Caki2 (cell line): ENCODE data around the gene CREBRF. TPM values are rescaled to one million over a fixed set of nuclear protein-coding genes. Genes with fewer than 3 reads are reported as not detected.
"Not testable (repeated sequence)": the region's sequence is repeated elsewhere in the genome, so short reads cannot be mapped to it uniquely, and the experiment has no call there.

Source experiments
- DNase-seq: peaks from one replicate; pipeline ENCODE4 v3.0.0-alpha.2; 2015; ENCODE audit warnings: low read depth
- in situ Hi-C: cut with HindIII; loops from 2 replicates; pipeline ENCODE4 v1.10.0; 2016; ENCODE audit warnings: low sequenced_read_pairs, low pct_unique_long_range_greater_than_20kb, mixed read lengths
- total RNA-seq: library from RNA; depleted of rRNA; stranded (reverse); fragments of >200 nt; shearing (Covaris generic); gene quantifications from 2 replicates; pipeline ENCODE4 v1.2.3, GENCODE V29; 2014; ENCODE audit warnings: low replicate concordance

The CREBRF gene
- total RNA-seq, 1 experiment from 2014 or later, result 22.1 TPM

- in situ Hi-C loops, result no loop called here
These were observed 23.4 kb upstream of the CREBRF start for GRCh38 chr5:173032730-173033129.

DNA sequence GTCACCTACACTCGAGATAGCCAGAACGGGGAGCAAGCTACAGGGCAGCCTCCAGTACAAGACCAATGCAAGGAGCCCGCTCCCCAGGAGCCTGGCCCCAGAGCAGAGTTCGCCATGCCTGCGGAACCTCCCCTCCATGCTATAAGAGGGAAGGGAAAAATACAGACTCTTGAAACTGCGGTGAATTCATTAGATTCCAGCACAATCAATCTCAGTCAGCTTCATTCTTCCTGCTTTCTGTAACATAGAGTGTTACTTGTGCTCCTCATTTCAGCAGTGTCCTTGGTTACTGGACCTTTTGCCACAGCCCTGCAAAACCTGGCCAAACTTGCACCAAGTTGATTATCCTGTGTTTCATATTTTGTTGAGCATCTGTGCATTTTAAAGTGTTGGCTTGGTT, 22.2 kb upstream of the CREBRF start:
- in situ Hi-C loops, result no loop called here
- no peak for DNase-seq

More at GRCh38 chr5:173032730-173033129, 23.4 kb upstream of the CREBRF start:
- DNase-seq, result no peak

- in situ Hi-C loops, result no loop called here
- peak; percentile 46 for DNase-seq
These were observed 20.0 kb upstream of the CREBRF start for GRCh38 chr5:173035904-173036707.

GRCh38 chr5:173039188-173039587, 17.0 kb upstream of the CREBRF start:
- in situ Hi-C loops, result no loop called here
- no peak for DNase-seq

- in situ Hi-C loops, result no loop called here
- DNase-seq, result no peak
These were observed 16.2 kb upstream of the CREBRF start for GRCh38 chr5:173039964-173040363.

- in situ Hi-C loops, result no loop called here
- no peak for DNase-seq
These were observed 14.0 kb upstream of the CREBRF start for GRCh38 chr5:173041881-173042762.

- no peak for DNase-seq
- in situ Hi-C loops, result no loop called here
These were observed 13.4 kb upstream of the CREBRF start for GRCh38 chr5:173042763-173043107.

DNA sequence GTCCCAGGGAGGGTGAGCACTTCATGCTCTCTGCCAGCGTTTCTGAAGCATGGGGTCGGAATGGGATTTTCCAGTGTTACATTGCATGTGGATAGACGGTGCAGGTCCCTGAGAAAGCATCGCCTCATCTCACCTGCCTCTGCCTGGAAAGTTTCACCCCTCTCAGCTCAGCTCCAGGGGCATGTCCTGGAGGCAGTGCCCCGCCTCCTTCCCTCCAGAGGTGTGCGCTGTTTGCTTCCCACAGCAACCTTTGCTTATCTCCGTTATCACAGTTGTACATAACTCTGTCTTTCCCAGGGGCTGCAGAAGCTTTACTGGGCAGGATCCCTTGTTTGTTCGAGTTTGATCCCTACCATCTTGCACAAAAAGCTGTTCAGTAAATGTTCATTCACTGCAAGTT, 10.7 kb upstream of the CREBRF start:
- in situ Hi-C loops, result no loop called here
- DNase-seq, result no peak

DNA sequence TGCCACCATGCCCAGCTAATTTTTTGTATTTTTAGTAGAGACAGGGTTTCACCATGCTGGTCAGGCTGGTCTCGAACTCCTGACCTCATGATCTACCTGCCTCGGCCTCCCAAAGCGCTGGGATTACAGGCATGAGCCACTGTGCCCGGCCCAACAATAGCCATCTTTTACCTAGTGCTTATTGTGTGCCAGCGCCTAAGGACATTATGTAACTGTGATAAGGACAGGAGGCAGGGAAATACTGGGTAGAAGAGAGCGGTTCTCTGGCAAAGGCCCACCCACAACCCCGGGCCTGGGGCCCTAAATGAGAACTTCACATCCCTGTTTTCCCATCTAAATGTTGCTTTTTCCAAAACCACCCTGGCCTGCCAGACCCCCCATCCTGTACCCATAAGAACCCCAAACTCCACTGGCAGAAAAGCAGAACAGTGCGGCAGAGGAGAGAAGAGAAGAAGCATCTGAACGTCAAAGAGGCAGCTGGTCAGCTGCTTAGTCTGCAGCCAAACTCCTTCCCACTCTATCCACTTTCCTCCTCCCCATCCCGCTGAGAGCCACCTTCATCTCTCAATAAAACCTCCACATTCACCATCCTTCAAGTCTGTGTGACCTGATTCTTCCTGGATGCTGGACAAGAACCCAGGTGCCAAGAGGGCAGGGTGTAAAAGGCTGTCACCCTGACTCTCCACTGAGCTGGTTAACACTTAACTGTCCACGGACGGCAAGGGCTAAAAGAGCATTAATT, 8.9 kb upstream of the CREBRF start:
- DNase-seq, in situ Hi-C loops: not testable (repeated sequence)

DNA sequence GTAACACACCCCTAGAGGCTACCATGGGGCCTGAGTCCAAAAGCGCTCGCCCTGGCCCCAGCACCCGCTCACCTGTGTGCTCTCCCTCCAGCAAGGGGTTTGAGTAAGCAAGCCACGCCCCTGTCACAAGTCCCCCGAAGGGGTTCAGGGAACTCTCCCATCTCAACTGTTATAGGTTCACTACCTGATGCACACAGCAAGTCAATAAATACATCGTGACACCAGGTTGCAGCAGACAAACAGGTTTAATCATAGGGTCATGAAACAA, 8.4 kb upstream of the CREBRF start:
- no peak for DNase-seq
- in situ Hi-C loops, result no loop called here

GRCh38 chr5:173050791-173051190, 5.4 kb upstream of the CREBRF start:
- no peak for DNase-seq
- in situ Hi-C loops, result no loop called here

DNA sequence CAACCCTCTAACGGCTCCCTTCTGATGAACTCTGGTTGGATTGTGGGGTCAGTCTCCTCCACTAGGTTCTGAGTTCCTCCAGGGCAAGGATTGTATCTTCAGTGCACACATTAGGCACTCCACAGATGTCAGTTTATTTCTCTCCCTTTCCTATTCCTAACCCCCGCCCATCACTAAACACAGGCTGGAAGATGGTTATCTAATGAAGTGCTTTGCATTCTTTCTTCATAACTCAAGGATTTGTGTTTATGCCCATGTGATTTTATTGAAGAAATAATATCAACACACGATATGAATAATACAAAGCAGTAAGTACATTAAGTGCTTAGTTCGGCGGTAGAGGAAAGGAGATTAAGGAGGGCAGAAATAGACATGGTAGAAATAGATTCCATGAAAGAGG, 4.4 kb upstream of the CREBRF start:
- no peak for DNase-seq
- in situ Hi-C loops, result no loop called here

DNA sequence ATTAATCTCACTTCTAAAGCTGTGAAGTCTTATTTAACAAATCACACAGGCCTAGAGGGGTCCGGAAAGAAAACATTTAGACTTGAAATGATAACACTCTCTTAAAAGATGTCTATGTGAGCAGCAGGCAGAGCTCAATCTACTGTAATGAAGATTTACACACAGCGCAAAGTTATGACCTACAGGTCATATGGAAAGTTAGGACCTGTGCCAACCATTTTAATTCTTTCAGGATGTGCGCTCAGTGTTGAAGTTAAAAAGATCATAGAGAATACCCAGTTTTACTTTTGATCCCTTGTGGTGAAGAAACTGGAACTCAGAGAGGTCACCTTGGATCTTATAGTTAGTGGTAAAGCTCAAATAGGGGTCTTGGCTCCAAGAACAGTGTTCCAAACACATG, 3.1 kb upstream of the CREBRF start:
- no peak for DNase-seq
- in situ Hi-C loops, result no loop called here

DNA sequence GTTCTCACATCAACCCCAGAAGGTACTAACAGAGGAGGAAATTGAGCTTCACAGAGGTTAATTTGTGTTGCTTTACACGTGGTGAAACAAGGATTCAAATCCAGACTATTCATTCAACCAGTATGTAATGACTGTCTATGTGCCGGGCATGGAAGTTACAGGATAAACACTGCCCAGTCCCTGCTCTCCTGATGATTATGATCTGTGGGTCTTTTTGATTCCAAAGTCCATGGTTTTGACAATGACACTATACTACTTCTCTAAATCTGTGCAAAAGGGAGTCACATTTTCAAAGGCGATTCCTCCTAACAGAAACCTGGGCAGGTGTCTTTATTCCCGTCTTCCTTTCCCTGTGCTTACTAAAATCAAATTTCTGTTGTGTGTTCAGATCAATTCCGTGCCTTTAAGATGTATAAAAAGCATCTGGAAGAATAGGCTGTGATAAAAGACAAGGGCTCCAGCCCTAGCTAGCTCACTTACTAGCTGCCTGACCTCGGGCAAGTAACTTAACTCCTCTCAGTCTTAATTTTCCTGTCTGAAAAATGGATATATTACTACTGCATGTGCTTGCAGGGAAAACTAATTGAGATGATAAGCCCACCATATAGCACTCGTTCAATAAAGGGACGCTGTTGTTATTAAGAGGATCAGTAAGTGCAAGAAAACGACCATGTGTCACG, 970 bp upstream of the CREBRF start:
- no peak for DNase-seq
- in situ Hi-C loops, result no loop called here

DNA sequence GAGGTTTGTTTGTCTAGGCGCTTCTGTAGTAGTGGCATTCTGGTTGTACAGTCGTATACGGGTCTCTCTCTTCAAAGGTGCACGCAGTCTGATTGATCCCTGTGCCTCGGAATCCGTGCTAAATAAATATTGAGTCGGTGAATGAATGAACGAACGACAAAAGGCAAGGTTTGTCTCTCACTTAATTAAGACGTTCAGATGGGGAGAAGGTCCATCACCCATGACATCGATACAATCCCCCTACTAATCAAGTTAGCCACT, 500 bp upstream of the CREBRF start:
- DNase-seq, result no peak
- in situ Hi-C loops, result no loop called here

- in situ Hi-C loops, result no loop called here
- DNase-seq, result no peak
These were observed 570 bp downstream of the CREBRF start for GRCh38 chr5:173056783-173057061.

DNA sequence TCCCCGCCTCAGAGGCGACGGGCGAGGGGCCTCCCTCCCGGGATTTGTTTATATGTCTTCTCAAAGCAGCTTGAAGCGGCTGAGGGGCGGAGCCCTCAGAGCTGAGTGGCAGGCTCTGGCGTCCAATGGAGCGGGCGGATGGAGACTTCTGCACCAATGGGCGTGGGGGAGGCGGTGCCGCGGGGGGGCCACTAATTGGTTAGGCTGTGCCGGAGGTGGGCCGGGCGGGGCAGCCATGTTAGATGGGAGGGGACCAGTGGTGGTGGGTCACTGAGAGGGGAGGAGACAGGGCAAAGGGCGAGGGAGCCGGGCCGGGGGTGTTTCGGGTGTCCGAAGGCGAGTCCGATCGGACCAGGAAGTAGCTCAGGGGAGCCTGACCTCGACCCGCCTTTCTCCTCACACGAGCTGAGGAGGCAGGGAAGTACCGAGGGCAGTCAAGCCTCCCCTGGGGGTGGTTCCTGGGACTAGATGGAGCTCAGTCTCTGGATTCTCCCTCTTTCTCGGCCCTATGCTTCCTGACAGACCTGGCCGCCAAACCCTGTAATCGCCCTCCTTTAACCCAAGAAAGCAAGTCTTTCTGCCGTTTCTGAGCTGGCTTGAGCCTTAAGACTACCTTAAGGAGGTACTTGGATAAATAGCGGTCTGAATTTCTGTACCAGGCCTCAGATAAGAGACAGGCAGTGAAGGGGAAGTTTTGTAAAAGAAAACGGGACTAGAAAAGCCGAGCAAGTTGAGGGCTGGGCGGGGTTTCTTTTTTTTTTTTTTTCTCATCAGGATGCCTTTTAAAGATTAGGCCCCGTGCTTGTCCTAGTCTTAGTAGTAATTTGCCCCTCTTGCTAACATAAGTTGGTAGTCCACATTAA, 1.1 kb downstream of the CREBRF start:
- in situ Hi-C loops, result no loop called here
- peak; percentile 100 for DNase-seq

- in situ Hi-C loops, result no loop called here
These were observed 6.0 kb downstream of the CREBRF start for GRCh38 chr5:173062141-173062540.

More at GRCh38 chr5:173062141-173062540, 6.0 kb downstream of the CREBRF start:
- no peak for DNase-seq
